SK-N-SH (cell line): ENCODE results near the gene MAPRE3.

Experiments used
- CHD2 ChIP-seq: fragments of 150-350 bp; IDR thresholded peaks from 2 replicates; pipeline ENCODE4 v1.6.1; 2018; ENCODE audit warnings: low read length; ENCODE audit not compliant: partially characterized antibody
- CTCF ChIP-seq: fragments of 200-600 bp; sonication (generic); IDR thresholded peaks from 2 replicates; pipeline ENCODE4 v1.6.1; 2017; ENCODE audit warnings: antibody characterized with exemption, mild to moderate bottlenecking, moderate library complexity
- ELF1 ChIP-seq: IDR thresholded peaks from 2 replicates; pipeline ENCODE4 v1.4.0; 2012
- EZH2phosphoT487 ChIP-seq: fragments of 200-600 bp; sonication (generic); IDR thresholded peaks from 2 replicates; pipeline ENCODE4 v1.6.1; 2017; ENCODE audit warnings: low read depth, mixed run types, mild to moderate bottlenecking, antibody characterized with exemption, moderate library complexity, borderline replicate concordance
- FOXJ3 ChIP-seq: sonication (generic); formaldehyde crosslinking; IDR thresholded peaks from 2 replicates; pipeline ENCODE4 v1.5.1; 2020; ENCODE audit warnings: mild to moderate bottlenecking, missing genetic modification reagents
- GABPA ChIP-seq: IDR thresholded peaks from 2 replicates; pipeline ENCODE4 v1.4.0; 2012; ENCODE audit warnings: low read depth, mild to moderate bottlenecking
- PBX3 ChIP-seq: IDR thresholded peaks from 2 replicates; pipeline ENCODE4; 2012
- POLR2AphosphoS5 ChIP-seq: IDR thresholded peaks from 2 replicates; pipeline ENCODE4 v1.6.1; 2012; ENCODE audit warnings: low read depth, low read length
- RAD21 ChIP-seq: IDR thresholded peaks from 2 replicates; pipeline ENCODE4 v1.6.1; 2012; ENCODE audit warnings: mild to moderate bottlenecking, low read length
- RFX5 ChIP-seq: IDR thresholded peaks from 2 replicates; pipeline ENCODE4 v1.6.1; 2012; ENCODE audit warnings: mild to moderate bottlenecking, improper control_type of control experiment, low read length
- RXRA ChIP-seq: IDR thresholded peaks from 2 replicates; pipeline ENCODE4 v1.4.0; 2012; ENCODE audit warnings: low read depth, mild to moderate bottlenecking, borderline replicate concordance
- SIN3A ChIP-seq: IDR thresholded peaks from 2 replicates; pipeline ENCODE4 v1.6.1; 2012; ENCODE audit warnings: low read depth, mild to moderate bottlenecking, low read length, moderate library complexity, borderline replicate concordance
- TF ChIP-seq, protein P1 (sequence below): IDR thresholded peaks from 2 replicates; pipeline ENCODE4 v1.4.0; 2012; ENCODE audit warnings: low read depth
- TF ChIP-seq, protein P2 (sequence below): IDR thresholded peaks from 2 replicates; pipeline ENCODE4 v1.4.0; 2012; ENCODE audit warnings: low read depth, borderline replicate concordance

DNA sequence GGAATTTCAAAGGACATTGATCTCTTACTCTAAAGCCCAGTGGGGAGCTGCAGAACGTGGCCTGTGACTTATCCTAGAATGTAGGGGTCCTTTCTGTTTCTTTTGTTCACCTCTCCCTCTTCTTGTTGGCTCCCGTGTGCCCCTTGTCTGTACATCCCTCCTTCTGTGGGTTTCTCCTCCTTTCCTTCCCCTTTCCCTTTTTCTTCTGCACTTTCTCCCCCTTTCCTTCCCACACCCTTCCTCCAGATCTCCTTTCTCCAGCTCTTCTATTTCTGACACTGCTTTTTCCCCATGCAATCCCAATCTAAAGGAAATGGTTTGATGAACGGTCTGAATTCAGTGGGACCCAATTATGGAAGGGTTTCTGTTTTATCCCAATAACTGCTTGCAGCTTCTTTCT lies 35.5 kb upstream of the MAPRE3 start:
- TF ChIP-seq CTCF (no peak), RXRA (no peak), ELF1 (no peak), RAD21 (no peak), FOXJ3 (CRISPR knock-in tag) (no peak), PBX3 (no peak), CHD2 (no peak), GABPA (no peak), RFX5 (no peak), SIN3A (no peak), EZH2phosphoT487 (no peak), POLR2AphosphoS5 (no peak)
- TF ChIP-seq, protein P1, sequence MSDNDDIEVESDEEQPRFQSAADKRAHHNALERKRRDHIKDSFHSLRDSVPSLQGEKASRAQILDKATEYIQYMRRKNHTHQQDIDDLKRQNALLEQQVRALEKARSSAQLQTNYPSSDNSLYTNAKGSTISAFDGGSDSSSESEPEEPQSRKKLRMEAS = no peak
- TF ChIP-seq, protein P2, sequence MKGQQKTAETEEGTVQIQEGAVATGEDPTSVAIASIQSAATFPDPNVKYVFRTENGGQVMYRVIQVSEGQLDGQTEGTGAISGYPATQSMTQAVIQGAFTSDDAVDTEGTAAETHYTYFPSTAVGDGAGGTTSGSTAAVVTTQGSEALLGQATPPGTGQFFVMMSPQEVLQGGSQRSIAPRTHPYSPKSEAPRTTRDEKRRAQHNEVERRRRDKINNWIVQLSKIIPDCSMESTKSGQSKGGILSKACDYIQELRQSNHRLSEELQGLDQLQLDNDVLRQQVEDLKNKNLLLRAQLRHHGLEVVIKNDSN = no peak
